Endometrial microvascular endothelial cells (primary cell): ENCODE measurements around the gene HLA-DRA. TPM values are rescaled to one million over a fixed set of nuclear protein-coding genes. Genes with fewer than 3 reads are reported as not detected.

Experiments
- in situ Hi-C: cut with HindIII; loops from 2 replicates; pipeline ENCODE4 v1.10.0; 2017; ENCODE audit warnings: low sequenced_read_pairs, low pct_unique_long_range_greater_than_20kb; ENCODE audit errors: inconsistent ontology term
- total RNA-seq: library from RNA; depleted of rRNA; stranded (reverse); fragments of >200 nt; gene quantifications from one replicate; pipeline ENCODE4 v1.2.3, GENCODE V29; 2015; ENCODE audit errors: inconsistent ontology term

Gene HLA-DRA
- not detected for total RNA-seq

DNA sequence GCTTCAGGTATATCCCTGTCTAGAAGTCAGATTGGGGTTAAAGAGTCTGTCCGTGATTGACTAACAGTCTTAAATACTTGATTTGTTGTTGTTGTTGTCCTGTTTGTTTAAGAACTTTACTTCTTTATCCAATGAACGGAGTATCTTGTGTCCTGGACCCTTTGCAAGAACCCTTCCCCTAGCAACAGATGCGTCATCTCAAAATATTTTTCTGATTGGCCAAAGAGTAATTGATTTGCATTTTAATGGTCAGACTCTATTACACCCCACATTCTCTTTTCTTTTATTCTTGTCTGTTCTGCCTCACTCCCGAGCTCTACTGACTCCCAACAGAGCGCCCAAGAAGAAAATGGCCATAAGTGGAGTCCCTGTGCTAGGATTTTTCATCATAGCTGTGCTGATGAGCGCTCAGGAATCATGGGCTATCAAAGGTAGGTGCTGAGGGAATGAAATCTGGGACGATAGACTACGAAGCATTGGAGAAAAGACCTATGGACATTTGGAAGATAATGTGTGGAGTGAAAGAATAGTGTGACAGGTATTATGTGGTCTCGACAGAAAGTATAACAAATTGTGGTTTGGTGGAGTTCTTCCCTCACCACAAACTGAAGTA is at the start of gene HLA-DRA:
HLA-DRA (plus strand) TSS at position 286 of the 613 bp plus-strand sequence; CDS start at position 350, 64 bp downstream.
- in situ Hi-C loops: no loop called here

GRCh38 chr6:32391505-32391904 is 48.2 kb upstream of the HLA-DRA start:
- in situ Hi-C loops: no loop called here

- in situ Hi-C loops: no loop called here
Observed at GRCh38 chr6:32393665-32394420, 45.8 kb upstream of the HLA-DRA start.

DNA sequence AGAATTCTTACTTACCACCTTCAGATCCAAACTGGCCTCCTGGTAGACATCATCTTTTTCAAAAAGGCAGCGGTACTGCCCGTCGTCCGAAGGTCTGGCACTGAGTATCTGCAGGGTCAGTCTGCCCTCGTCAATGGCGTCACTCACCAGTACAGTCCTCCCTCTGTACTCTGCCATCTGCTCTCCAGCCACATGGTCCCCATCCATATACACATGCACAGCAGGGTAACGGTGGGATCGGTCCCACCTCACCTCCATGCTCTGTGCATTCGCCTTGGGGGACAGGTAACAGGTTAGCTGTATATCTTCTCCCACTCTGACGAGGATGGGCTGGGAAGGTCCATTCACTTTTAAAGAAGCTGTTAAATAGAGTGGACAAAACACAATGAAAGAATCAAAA is 43.7 kb upstream of the HLA-DRA start:
- in situ Hi-C loops: no loop called here

GRCh38 chr6:32397252-32397920 is 42.3 kb upstream of the HLA-DRA start:
- in situ Hi-C loops: no loop called here

GRCh38 chr6:32401284-32401963 is 38.3 kb upstream of the HLA-DRA start:
- in situ Hi-C loops: no loop called here

- in situ Hi-C loops: no loop called here
Observed at GRCh38 chr6:32402812-32403211, 36.9 kb upstream of the HLA-DRA start.

- in situ Hi-C loops: no loop called here
Observed at GRCh38 chr6:32405656-32406055, 34.0 kb upstream of the HLA-DRA start.

GRCh38 chr6:32406197-32406596 is 33.5 kb upstream of the HLA-DRA start:
- in situ Hi-C loops: no loop called here

DNA sequence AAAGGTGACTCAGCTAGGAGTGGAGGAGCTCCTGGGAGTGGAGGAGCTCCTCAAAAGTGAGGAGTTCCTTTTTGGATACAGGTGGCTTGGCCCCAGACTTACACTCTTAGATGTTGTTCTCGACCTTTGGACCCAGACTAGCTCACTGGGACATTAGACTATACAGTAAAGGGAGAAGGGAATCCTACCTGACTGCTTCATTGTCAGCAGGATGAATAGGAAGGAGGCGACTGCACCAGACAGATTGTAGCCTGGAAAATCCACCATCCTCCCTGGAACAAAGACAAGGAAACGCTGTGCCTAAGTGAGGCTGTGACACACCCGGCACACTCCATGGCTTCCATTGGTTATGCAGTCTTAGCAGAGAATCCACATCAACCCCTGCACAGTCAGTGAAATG is 32.8 kb upstream of the HLA-DRA start, which contains the start of gene BTNL2:
BTNL2 (minus strand) TSS at position 325 of the 400 bp plus-strand sequence; CDS start at position 267, 58 bp downstream.
- in situ Hi-C loops: no loop called here

GRCh38 chr6:32410906-32411305 is 28.8 kb upstream of the HLA-DRA start:
- in situ Hi-C loops: no loop called here

GRCh38 chr6:32411566-32412327 is 27.9 kb upstream of the HLA-DRA start:
- in situ Hi-C loops: no loop called here

DNA sequence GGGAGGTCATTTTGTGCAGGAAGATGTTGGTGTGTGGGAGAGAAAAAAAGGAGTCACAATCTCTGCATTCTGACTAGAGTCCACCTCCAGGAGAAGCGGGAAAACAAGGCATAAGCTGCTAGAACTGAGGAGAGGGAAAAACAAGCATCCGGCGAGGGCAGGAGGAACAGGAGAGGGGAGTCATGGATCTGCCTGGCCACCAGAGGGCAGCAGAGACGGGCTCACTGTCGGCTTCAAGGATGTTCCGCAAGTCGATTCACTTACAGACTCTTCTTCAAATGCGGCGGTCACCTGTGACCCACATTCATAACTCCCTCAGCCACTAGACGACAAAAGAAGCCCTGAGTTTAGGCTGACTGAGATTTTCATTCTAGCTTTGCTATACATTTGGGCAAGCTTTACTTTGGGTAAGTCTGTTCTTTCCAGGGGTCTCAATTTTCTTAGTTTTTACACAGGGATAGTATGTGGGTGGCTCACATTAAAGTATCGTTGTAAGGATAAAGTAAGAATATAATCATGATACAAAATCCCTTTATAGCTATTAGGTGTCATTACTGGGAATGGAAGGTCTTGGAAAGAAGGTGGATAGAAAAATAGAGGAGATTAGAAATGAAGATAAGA is 26.1 kb upstream of the HLA-DRA start:
- in situ Hi-C loops: no loop called here

DNA sequence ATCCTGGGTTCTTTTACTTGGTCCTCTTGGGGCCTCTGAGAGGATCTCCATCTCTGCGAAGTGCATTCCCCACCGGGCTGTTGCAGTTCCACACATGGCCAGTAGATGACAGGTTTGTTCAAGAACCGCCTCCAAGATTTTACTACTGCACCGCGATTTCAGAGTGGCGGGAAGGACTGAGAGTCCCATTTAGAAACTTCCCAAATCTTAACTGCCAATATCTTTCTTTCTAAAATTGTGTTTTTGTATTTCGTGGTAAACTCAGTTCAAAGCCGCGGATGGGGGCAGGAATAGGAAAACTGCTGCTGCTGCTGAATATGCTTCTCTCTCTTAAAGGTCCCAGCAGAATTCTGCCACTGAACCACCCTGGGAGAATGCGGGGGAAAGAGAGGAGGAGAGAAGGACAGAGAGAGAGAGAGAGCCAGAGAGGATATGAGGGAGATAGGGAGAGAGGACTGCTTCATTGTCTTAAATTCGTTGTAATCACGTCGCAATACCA is 24.1 kb upstream of the HLA-DRA start:
- in situ Hi-C loops: no loop called here

DNA sequence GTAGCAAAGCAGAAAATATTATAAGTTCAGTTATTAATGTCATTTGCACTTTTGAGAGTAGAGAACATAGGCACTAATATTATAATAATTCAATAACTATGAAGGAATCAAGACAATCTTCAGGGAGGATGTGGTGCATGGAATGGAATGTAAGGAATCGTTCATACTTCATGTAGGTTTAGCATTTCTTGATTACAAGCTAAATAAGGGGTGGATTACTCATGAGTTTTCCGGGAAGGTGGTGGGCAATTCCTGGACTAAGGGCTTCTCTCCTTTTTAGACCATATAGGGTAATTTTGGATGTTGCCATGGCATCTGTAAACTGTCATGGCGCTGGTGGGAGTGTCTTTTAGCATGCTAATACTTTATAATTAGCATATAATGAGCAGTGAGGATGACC is 23.7 kb upstream of the HLA-DRA start:
- in situ Hi-C loops: no loop called here

DNA sequence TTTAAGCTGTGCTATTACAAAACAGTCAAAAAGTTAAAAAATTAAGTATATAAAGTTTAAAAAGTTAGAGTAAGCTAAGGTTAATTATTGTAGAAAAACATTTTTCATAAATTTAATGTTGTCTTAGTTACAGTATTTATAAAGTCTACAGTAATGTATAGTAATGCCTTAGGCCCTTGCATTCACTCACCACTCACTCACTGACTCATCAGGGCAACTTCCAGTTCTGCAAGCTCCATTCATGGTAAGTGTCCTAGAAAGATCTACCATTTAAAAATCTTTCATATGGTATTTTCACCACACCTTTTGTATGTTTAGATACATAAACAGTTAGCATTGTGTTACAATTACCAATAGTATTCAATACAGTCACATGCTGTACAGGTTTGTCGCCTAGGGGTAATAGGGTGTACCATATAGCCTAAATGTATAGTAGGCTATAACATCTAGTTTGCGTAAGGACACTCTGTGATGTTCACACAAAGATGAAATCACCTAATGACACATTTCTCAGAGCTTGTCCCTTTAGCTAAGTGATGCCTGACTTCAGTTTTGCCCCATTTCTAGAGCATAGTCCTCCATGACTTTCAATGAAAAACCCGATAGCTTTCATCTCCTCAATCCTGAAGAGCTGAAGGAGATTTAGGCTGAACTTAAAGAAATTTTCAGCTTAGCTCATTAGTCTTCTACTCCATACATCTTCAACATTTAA is 14.9 kb upstream of the HLA-DRA start:
- in situ Hi-C loops: no loop called here

- in situ Hi-C loops: no loop called here
Observed at GRCh38 chr6:32426338-32426737, 13.3 kb upstream of the HLA-DRA start.
